SK-N-SH (cell line): ENCODE results near the gene HDAC4.

Experiments
- CHD2 ChIP-seq: fragments of 150-350 bp; IDR thresholded peaks from 2 replicates; pipeline ENCODE4 v1.6.1; 2018; ENCODE audit warnings: low read length; ENCODE audit not compliant: partially characterized antibody
- FOSL2 ChIP-seq: IDR thresholded peaks from 2 replicates; pipeline ENCODE4 v1.4.0; 2012; ENCODE audit warnings: low read depth, mild to moderate bottlenecking, moderate library complexity, borderline replicate concordance
- NRF1 ChIP-seq: IDR thresholded peaks from 2 replicates; pipeline ENCODE4 v1.6.1; 2012; ENCODE audit warnings: low read depth, mild to moderate bottlenecking, low read length
- POLR2AphosphoS5 ChIP-seq: IDR thresholded peaks from 2 replicates; pipeline ENCODE4 v1.6.1; 2012; ENCODE audit warnings: low read depth, low read length
- SMC3 ChIP-seq: IDR thresholded peaks from 2 replicates; pipeline ENCODE4 v1.6.1; 2012; ENCODE audit warnings: low read depth, low read length, improper control_type of control experiment
- YY1 ChIP-seq: IDR thresholded peaks from 2 replicates; pipeline ENCODE4 v1.4.0; 2012; ENCODE audit warnings: low read depth, mild to moderate bottlenecking
- TF ChIP-seq, protein P1 (sequence below): fragments of 200-600 bp; sonication (generic); IDR thresholded peaks from 2 replicates; pipeline ENCODE4 v1.6.1; 2017; ENCODE audit warnings: antibody characterized with exemption, mild to moderate bottlenecking, moderate library complexity
- TF ChIP-seq, protein P2 (sequence below): IDR thresholded peaks from 2 replicates; pipeline ENCODE4 v1.6.1; 2012; ENCODE audit warnings: mild to moderate bottlenecking, low read depth, low read length, moderate library complexity

DNA sequence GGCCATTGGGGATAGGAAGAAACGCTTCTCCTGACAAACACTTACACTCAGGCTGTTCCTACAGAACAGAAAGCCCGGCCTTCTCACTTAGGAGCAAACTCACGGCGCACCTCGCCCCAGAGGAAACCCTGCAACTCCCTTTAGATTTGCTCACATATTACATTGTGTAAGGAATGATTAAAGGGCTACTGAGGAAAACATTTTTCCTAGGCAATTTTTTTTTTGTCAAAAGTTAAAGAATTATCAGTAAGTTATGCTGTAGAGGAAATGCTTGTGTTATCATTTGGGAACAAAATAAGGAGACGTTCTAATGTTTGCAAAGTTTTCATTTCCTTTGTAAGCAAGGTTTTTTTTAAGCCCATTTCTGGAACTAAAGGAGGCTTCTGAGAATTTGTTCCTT is 264.1 kb downstream of the HDAC4 start:
- no peak for TF ChIP-seq POLR2AphosphoS5
- TF ChIP-seq, protein P1, sequence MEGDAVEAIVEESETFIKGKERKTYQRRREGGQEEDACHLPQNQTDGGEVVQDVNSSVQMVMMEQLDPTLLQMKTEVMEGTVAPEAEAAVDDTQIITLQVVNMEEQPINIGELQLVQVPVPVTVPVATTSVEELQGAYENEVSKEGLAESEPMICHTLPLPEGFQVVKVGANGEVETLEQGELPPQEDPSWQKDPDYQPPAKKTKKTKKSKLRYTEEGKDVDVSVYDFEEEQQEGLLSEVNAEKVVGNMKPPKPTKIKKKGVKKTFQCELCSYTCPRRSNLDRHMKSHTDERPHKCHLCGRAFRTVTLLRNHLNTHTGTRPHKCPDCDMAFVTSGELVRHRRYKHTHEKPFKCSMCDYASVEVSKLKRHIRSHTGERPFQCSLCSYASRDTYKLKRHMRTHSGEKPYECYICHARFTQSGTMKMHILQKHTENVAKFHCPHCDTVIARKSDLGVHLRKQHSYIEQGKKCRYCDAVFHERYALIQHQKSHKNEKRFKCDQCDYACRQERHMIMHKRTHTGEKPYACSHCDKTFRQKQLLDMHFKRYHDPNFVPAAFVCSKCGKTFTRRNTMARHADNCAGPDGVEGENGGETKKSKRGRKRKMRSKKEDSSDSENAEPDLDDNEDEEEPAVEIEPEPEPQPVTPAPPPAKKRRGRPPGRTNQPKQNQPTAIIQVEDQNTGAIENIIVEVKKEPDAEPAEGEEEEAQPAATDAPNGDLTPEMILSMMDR = no peak
- TF ChIP-seq YY1 = no peak
- TF ChIP-seq NRF1 = no peak
- TF ChIP-seq FOSL2 = no peak
- no peak for TF ChIP-seq SMC3
- TF ChIP-seq, protein P2, sequence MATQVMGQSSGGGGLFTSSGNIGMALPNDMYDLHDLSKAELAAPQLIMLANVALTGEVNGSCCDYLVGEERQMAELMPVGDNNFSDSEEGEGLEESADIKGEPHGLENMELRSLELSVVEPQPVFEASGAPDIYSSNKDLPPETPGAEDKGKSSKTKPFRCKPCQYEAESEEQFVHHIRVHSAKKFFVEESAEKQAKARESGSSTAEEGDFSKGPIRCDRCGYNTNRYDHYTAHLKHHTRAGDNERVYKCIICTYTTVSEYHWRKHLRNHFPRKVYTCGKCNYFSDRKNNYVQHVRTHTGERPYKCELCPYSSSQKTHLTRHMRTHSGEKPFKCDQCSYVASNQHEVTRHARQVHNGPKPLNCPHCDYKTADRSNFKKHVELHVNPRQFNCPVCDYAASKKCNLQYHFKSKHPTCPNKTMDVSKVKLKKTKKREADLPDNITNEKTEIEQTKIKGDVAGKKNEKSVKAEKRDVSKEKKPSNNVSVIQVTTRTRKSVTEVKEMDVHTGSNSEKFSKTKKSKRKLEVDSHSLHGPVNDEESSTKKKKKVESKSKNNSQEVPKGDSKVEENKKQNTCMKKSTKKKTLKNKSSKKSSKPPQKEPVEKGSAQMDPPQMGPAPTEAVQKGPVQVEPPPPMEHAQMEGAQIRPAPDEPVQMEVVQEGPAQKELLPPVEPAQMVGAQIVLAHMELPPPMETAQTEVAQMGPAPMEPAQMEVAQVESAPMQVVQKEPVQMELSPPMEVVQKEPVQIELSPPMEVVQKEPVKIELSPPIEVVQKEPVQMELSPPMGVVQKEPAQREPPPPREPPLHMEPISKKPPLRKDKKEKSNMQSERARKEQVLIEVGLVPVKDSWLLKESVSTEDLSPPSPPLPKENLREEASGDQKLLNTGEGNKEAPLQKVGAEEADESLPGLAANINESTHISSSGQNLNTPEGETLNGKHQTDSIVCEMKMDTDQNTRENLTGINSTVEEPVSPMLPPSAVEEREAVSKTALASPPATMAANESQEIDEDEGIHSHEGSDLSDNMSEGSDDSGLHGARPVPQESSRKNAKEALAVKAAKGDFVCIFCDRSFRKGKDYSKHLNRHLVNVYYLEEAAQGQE = no peak
- no peak for TF ChIP-seq CHD2
